ENCODE data around the gene IKZF2. TPM values are rescaled to one million over a fixed set of nuclear protein-coding genes. Genes with fewer than 3 reads are reported as not detected.

Gene IKZF2
- total RNA-seq, 1 donor from 2014 or later = 0.86 TPM

DNA sequence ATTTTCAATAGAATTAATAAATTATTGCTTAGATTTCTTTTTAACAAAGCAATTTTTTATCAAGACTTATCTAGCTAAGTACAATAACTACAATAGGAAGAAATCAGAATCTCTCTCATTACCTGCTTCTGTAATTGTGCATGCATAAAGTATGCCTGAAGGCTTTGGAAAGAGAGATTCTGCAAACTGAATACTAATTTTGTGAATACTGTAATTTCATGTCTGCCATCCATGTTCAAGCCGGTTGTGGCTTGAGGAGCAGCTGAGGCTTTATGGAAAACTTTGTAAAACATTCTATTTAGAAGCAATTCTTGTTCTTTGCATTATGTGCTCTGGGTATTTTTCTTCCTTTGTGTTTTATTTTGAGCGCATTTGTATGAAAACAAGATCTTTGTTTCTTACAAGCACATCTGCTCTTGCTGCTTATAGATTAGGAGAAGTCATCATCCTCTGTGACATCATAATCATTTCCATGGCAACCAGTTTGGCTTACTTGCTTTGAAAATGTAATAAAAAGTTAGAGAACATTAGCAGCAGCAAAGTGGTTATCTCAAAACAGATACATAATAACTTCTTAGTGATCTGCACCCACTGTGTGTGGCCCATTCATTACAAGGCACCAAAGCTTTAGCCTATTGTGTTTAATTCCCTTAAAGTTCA is 16.0 kb upstream of the IKZF2 start:
- no peak for DNase-seq (ENCODE audit: low read depth)
- no peak overlapping the region for H3K4me3 ChIP-seq (ENCODE audit: low read depth, low read length)
- TF ChIP-seq, protein P1, sequence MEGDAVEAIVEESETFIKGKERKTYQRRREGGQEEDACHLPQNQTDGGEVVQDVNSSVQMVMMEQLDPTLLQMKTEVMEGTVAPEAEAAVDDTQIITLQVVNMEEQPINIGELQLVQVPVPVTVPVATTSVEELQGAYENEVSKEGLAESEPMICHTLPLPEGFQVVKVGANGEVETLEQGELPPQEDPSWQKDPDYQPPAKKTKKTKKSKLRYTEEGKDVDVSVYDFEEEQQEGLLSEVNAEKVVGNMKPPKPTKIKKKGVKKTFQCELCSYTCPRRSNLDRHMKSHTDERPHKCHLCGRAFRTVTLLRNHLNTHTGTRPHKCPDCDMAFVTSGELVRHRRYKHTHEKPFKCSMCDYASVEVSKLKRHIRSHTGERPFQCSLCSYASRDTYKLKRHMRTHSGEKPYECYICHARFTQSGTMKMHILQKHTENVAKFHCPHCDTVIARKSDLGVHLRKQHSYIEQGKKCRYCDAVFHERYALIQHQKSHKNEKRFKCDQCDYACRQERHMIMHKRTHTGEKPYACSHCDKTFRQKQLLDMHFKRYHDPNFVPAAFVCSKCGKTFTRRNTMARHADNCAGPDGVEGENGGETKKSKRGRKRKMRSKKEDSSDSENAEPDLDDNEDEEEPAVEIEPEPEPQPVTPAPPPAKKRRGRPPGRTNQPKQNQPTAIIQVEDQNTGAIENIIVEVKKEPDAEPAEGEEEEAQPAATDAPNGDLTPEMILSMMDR (conservative IDR thresholded peaks at IDR 0.05; ENCODE audit: low read depth, low read length) = no peak

DNA sequence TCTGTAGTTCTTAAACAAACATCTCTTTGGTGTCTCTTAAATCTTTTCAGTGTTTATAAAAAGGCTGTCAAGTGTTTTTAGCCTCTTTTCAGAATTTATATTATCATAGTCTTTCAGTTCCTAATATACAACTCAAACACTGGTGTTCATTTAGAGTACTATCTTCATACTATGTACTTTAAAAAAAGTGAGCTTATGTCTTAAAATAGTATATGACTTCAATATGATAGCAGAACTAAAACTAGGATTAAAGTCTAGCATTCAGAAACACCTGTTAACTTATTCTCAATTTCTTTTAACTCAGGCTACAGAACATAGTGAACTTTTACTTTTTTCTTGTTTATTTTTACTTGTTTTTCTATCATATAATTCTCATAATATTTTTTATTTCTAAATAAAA is 14.7 kb upstream of the IKZF2 start:
- no peak overlapping the region for H3K4me3 ChIP-seq (ENCODE audit: low read depth, low read length)
- DNase-seq (ENCODE audit: low read depth) = no peak
- TF ChIP-seq, protein P1 (conservative IDR thresholded peaks at IDR 0.05; ENCODE audit: low read depth, low read length) = no peak

DNA sequence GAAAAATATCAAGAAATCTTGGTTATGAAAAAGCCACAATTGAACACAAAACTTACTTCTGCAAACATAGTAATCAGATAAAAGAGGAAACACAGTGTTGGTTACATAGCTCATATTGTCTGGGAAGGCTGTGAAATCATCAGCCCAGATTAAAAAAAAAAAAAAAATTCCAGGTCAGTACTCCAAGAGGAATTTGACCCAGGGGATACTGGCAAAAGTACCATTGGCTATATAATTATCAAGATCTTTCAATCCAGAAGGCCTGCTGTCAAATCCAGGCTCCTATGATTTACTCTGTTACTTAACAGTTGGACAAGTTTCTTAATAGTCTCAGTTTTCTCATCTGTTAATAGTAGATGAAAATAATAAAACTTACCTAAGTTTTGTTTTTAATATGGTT is 12.9 kb upstream of the IKZF2 start:
- DNase-seq (ENCODE audit: low read depth) = no peak
- no peak overlapping the region for H3K4me3 ChIP-seq (ENCODE audit: low read depth, low read length)
- TF ChIP-seq, protein P1 (conservative IDR thresholded peaks at IDR 0.05; ENCODE audit: low read depth, low read length) = no peak

DNA sequence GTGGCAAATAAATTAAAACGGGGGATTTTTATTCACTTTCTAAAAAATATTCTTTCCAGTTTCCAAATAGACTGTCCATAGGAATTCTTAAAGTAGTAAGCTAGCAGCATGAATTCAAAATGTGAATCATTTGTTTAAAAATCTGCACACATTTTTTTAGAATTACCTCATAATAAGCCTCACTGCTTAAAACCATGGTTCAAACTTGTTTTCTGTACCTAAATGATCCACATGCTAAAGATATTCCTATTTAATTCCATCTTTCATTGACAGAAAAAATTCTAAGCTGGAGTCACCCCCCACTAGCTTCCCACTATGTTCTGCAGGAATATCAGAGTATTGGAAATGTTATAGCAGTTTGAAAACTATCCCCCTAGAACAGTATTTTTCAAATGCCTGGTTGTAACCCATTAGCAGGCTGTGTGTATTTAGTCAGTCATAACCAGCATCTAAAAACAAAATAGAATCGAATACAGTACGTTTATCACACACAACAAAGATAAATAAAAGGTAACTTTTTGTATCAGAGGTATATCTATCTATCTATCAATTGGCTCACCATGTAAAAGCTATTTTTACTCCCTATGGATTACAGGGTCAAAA is 11.2 kb upstream of the IKZF2 start:
- no peak for DNase-seq (ENCODE audit: low read depth)
- H3K4me3 ChIP-seq (ENCODE audit: low read depth, low read length) = no peak overlapping the region
- TF ChIP-seq, protein P1 (conservative IDR thresholded peaks at IDR 0.05; ENCODE audit: low read depth, low read length) = no peak

DNA sequence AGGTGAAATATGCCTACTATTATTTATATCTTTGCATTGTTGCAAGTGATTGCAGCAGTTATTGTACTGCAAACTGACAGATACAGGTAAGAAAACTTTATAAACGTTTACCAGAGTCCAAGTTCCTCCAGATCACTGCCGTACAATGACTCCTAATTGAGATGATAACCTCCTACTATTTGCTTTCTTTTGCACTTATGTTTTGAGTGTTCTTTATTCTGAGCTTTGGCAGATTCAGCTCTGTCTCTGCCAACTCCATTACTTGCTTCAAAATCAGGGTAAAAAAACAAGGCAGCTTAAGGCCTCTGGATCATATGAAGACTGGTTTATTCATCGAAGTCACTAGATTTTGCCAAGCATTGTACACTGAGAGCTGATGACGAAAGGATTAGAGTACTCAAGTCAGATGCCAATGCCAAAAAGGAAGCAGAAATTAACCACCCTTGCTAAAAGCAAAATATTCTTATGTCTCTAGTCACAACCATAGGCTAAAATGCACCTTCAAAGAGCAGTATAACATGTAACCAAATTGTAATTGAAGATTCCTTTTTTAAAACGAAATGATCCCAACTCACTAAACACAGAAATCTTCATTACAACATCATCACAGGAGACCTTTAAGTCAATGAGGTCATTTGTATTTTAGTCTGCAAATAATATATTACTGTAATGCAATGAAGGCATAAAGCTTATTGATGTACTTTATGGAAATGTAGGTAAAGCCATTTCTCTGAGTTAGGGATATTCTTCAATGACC is 10.5 kb upstream of the IKZF2 start:
- no peak overlapping the region for H3K4me3 ChIP-seq (ENCODE audit: low read depth, low read length)
- no peak for DNase-seq (ENCODE audit: low read depth)
- TF ChIP-seq, protein P1 (conservative IDR thresholded peaks at IDR 0.05; ENCODE audit: low read depth, low read length) = no peak

DNA sequence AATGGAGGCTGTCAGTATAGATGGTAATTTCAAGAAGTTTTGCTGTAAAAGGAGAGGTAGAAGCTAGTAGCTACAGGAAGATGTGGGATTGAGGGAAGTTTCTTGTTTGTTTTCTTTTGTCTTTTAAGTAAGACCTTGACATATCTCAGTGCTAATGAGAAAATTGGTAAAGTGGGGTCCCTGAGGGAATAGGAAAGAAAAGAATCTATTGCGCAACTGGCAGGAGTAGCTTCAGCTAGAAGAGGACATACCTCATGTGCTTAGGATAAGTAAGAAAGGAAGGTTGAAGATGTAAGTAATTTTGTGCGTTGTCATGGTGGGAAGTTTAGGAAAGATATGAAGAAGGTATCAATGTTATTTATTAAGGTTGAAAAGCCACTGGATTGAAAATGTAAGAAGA is 8.4 kb upstream of the IKZF2 start:
- no peak overlapping the region for H3K4me3 ChIP-seq (ENCODE audit: low read depth, low read length)
- TF ChIP-seq, protein P1 (conservative IDR thresholded peaks at IDR 0.05; ENCODE audit: low read depth, low read length) = no peak
- no peak for DNase-seq (ENCODE audit: low read depth)

Data from epithelial cell of proximal tubule (primary cell).